NT2/D1 (cell line): ENCODE measurements around the gene SLC12A5.

Experiments
- SUZ12 ChIP-seq: IDR thresholded peaks from 2 replicates; pipeline ENCODE4 v1.6.1; 2011; ENCODE audit not compliant: insufficient read length, insufficient read depth; ENCODE audit errors: extremely low read depth
- YY1 ChIP-seq: IDR thresholded peaks from 2 replicates; pipeline ENCODE4 v1.6.1; 2011; ENCODE audit not compliant: insufficient read length, insufficient read depth
- ZNF274 ChIP-seq: IDR thresholded peaks from 2 replicates; pipeline ENCODE4 v1.6.1; 2011; ENCODE audit warnings: mild to moderate bottlenecking, low read depth, low read length

GRCh38 chr20:45998761-45999160, 30.3 kb upstream of the SLC12A5 start:
- TF ChIP-seq YY1 (no peak), SUZ12 (no peak), ZNF274 (no peak)
